Endothelial cell of umbilical vein (primary cell): ENCODE measurements around the gene RPH3AL.

Source experiments
- EZH2 ChIP-seq: IDR thresholded peaks from 2 replicates; pipeline ENCODE4 v1.6.1; 2012; ENCODE audit warnings: borderline replicate concordance, low read depth, mild to moderate bottlenecking, moderate library complexity, low read length, inconsistent platforms; ENCODE audit not compliant: severe bottlenecking
- FOS ChIP-seq: IDR thresholded peaks from 2 replicates; pipeline ENCODE4 v1.6.1; 2011; ENCODE audit warnings: mild to moderate bottlenecking, low read length, moderate library complexity, borderline replicate concordance; ENCODE audit not compliant: insufficient read depth
- JUN ChIP-seq: IDR thresholded peaks from 2 replicates; pipeline ENCODE4 v1.6.1; 2011; ENCODE audit warnings: borderline replicate concordance, low read depth; ENCODE audit not compliant: insufficient read length, insufficient read depth
- POLR2A ChIP-seq: IDR thresholded peaks from 2 replicates; pipeline ENCODE4 v1.6.1; 2012; ENCODE audit warnings: low read depth, mild to moderate bottlenecking, control low read depth, low read length
- POLR2AphosphoS5 ChIP-seq: IDR thresholded peaks from 2 replicates; pipeline ENCODE4 v1.6.1; 2012; ENCODE audit warnings: low read depth, mild to moderate bottlenecking, control low read depth, low read length, moderate library complexity; ENCODE audit not compliant: insufficient read depth
- TF ChIP-seq, protein P1 (sequence below), 2 donors: IDR thresholded peaks; 1 replicate in 1 of 2; 2 replicates in 1 of 2; pipeline ENCODE4 v1.5.1; 2011; ENCODE audit warnings: low read length in 2 of 2, mild to moderate bottlenecking in 2 of 2, moderate library complexity in 2 of 2, control low read depth in 1 of 2, inconsistent platforms in 1 of 2, low read depth in 1 of 2; ENCODE audit not compliant: insufficient read depth in 1 of 2; ENCODE audit errors: extremely low read depth in 1 of 2

- TF ChIP-seq, protein P1, sequence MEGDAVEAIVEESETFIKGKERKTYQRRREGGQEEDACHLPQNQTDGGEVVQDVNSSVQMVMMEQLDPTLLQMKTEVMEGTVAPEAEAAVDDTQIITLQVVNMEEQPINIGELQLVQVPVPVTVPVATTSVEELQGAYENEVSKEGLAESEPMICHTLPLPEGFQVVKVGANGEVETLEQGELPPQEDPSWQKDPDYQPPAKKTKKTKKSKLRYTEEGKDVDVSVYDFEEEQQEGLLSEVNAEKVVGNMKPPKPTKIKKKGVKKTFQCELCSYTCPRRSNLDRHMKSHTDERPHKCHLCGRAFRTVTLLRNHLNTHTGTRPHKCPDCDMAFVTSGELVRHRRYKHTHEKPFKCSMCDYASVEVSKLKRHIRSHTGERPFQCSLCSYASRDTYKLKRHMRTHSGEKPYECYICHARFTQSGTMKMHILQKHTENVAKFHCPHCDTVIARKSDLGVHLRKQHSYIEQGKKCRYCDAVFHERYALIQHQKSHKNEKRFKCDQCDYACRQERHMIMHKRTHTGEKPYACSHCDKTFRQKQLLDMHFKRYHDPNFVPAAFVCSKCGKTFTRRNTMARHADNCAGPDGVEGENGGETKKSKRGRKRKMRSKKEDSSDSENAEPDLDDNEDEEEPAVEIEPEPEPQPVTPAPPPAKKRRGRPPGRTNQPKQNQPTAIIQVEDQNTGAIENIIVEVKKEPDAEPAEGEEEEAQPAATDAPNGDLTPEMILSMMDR (IDR thresholded peaks at IDR 0.05; ENCODE audit: extremely low read depth in 1 of 2, insufficient read depth in 1 of 2, low read depth in 1 of 2, low read length in 2 of 2) = no peak
- no peak for TF ChIP-seq JUN
- no peak for TF ChIP-seq POLR2A
- no peak for TF ChIP-seq EZH2
- TF ChIP-seq POLR2AphosphoS5 = no peak
- no peak for TF ChIP-seq FOS
These were observed 72.4 kb downstream of the RPH3AL start for GRCh38 chr17:280216-280615.
